Epidermal melanocyte (primary cell): ENCODE data around the gene ADRM1.

Experiments used
- DNase-seq: peaks from one replicate; pipeline ENCODE4 v3.0.0; 2011; ENCODE audit warnings: low spot score; ENCODE audit not compliant: insufficient read length

ADRM1 gene

DNA sequence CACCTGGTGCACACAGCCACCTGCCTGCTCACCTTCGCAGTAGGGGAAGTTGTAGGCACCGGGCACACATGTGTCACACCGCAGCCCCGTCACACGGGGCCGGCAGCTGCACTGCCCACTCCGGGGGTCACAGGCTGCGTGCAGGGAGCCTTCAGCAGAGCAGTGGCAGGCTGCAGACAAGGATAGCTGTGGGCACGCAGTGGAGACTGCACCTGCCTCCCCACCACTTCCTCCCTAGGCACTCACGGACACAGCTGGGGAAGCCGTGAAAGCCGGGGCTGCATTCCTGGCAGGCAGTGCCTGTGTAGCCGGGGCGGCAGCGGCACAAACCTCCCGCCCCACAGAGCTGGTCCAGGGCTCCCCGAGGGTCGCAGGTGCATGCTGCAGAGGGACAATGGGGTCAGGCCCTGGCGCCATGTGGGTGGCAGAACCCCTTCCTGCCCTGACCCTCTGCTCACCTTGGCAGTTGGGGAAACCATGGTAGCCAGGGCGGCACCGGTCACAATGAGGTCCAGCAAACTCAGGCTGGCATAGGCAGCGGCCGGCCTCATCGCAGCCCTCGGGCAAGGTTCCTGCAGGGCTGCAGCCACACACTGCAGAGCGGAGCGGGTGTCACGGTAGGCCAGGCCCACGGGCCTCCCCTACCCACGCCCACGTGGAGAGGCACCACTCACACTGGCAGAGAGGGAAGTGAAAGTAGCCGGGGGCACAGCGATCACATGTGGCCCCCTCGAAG is 34.9 kb downstream of the ADRM1 start:
- no peak for DNase-seq

DNA sequence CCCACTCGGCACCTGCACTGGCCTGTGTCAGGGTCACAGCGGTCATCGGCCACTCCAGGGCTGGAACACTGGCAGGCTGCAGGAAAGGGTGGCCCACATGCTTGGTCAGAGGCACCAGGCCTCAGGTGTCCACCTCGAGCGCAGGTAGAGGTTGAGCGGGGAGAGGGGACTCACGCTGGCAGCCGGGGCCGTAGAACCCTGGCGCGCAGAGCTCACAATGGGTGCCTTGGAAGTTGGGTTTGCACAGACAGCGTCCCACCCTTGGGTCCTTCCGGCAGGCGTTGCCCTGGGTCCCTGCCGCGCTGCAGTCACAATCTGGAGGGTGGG is 35.5 kb downstream of the ADRM1 start:
- DNase-seq = no peak

DNA sequence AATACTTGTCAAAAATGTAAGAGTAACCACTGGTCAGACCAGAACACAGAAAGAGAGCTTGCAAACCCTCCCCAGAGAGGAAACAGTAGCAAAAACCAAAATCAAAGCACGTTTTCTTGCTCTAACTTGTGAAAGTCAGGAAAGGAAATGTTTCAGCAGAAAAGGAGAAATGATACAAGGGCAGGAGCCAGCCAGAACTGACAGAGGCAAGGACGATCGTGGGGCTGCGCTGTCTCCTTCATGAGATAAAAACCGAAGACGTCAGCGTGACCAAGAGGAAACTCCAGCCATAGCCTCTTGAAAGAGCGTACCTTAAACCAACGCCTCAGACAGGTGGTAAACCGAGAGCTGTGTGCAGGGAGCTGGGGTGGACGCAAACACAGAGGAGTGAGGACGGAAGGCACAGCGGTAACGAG is 36.9 kb downstream of the ADRM1 start:
- no peak for DNase-seq

DNA sequence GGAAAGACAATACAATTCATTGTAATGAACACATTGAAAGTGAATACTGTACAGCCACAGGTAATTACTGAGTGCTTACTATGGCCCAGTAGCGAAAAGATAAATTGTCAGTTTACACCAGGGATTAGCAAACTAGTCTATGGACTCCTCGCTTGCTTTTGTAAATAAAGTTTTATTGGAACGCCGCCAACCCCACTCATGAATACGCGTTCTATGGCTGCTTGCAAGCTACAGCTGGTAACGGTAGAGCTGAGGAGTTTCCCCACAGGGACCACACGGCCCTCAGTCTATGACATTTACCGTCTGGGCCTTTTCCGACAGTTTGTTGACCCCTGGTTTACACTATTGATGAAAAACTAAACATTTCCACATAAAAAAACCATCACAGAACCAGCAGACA is 40.1 kb downstream of the ADRM1 start:
- no peak for DNase-seq

DNA sequence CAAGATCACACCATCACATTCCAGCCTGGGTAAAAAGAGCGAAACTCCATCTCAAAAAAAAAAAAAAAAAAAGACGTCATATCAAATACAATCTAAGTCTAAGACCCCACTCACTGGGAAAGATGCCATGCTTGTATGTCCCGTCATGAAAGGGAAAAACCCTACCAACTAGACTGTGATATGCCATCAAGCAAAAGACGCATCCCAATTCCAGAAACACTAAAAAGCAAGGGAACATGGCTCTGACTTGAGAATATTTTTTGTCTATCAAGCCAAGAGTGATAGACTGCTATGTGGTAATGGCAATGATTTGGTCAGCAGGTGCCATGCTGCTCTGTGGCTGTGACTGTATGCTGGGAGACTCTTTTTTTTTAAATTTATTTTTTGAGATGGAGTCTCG is 41.3 kb downstream of the ADRM1 start:
- DNase-seq = no peak

DNA sequence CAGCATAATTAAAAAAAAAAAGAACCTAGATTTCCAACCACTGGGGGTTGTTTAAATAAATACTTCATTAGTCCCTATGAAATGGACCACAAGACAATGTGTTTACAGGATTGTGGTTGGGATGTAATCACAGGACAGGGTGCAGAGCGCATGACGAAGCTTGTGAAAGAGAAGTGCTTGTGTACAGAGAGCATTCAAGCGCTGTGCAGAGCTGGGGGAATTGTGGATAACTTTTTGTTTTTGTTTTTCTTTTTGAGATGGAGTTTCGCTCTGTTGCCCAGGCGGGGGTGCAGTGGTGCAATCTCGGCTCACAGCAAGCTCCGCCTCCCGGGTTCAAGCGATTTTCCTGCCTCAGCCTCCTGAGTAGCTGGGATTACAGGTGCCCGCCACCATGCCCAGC is 42.0 kb downstream of the ADRM1 start:
- no peak for DNase-seq

DNA sequence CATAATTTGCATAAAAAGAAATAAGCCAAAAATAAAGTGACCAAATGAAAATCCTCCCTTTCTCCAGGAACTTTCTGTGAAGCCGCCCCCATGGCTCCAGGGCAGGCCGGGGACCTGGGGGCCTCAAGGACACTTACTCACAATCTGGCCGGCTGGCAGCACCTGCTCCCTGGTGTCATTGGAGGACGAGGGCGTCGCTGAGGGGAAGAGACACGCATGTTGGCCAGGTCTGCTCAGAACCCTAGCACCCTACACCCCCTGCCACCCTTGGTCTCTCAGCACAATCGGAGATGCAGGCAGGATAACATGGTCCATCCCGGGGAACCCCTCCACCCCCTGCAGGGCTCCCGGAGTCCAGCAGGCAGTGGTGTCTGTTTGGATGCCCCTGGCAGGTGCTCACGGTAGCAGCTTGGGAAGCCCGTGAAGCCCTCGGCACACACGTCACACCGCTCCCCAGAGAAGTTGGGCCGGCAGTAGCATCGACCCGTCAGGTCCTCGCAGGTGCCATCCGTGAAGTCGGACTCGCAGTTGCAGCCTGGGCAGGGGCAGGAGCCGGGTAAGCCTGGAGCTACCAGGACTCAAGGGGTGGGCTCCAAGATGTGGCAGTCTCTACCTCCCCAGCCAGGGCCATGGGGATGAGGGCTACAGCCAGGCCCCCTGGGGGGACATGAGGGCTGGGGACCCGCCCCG is 43.0 kb downstream of the ADRM1 start:
- no peak for DNase-seq

DNA sequence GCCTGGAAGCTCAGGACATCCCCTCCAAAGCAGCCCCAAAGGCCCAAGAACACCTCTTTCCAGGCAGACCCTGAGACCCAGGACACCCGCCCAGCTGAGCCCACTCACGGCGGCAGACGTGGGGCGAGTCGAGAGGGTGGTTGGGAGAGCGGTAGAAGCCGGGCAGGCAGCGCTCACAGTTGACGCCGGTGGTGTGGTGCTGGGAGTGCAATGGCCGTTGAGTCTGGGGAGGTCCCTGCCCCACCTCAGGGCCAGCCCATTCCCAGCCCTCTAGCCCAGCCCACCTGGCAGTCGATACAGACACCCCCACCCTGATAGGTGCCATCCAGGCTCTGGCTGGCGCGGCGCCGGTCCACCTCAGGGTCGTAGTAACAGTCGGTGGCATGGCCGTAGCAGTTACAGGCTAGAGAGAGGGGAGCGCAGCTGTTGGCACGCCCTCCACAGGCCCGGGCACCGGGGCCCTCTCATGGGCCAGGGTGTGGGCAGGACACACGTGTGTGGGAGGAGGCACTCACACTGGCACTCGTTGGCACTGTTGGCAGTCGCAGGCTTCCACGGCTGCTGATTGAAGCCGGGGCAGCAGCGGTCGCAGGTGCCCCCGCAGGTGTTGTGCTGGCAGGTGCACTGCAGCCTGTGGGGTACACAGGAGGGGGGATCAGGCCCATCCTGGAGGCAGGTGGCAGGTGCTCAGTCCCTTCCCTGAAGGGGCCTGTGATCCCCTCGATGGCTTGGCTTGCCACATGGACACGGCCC is 43.8 kb downstream of the ADRM1 start:
- no peak for DNase-seq

DNA sequence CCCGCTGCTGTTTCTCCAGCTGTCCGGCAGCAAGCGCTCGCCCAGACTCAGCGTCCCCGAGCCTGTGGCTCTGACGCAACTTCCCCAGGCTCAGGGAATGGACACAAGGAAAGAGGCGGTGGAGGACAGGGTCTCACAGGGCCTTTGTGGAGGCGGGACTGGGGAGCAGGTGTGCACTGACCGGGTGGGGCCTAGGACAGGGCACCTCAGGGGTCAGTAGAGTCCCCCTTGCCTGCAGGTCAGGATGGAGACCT is 44.3 kb downstream of the ADRM1 start:
- no peak for DNase-seq

DNA sequence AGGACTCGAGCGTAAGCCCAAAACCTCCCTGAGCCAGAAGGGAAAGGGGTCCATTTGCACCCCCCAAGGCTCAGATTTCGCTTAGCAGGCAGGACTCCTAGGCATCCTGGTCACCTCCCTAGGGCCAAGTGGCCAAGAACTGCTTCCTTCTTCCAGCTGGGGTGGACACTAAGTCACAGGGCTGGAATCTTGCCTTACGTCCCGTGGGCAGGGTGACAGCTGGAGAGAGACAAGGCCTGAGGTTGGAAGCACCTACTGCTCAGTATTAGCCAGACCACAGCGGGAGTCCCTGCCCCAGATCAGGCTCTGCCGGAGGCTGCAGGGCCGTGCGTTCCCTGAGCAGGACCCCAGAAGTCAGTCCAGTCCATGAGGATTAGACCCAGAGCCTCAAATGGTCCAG is 44.6 kb downstream of the ADRM1 start:
- DNase-seq = no peak

DNA sequence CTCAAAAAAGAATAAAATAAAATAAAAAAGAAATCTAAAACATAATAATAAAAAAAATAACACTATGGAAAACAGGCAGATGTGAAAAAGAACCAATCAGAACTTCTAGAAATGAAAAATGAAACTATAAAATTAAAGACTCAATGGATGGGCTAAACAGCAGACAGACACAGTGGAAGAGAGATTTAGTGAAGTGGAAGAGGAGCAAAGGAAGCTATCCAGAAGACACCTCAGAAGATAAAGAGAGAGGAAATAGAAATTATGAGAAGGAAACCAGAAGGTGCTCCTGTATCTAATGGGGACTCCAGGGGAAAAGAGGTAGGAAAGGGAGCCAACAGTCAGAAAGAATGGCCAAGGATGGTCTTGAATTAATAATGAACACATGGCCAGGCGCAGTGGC is 45.8 kb downstream of the ADRM1 start:
- no peak for DNase-seq

DNA sequence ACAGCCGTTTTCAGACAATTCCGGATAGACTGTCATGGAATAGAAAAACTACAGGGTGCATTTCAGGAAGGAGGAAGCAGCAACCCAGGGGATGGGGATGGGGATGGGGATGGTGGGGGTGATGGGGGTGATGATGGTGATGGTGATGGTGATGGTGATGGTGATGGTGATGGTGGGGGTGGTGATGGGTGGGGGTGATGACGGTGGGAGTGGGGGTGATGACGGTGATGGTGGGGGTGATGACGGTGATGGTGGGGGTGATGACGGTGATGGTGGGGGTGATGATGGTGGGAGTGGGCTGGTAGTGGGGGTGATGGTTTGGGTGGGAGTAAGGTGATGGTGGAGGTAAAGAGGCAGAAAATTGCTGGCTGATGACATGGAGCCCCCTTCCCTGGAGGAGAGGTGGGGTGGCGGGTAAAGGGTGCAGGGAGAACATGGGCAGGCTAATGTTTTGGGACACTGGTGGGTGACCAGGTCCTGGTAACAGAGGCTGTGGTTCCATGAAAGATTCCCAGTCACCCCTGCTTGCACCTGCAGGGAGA is 46.8 kb downstream of the ADRM1 start:
- DNase-seq = no peak

DNA sequence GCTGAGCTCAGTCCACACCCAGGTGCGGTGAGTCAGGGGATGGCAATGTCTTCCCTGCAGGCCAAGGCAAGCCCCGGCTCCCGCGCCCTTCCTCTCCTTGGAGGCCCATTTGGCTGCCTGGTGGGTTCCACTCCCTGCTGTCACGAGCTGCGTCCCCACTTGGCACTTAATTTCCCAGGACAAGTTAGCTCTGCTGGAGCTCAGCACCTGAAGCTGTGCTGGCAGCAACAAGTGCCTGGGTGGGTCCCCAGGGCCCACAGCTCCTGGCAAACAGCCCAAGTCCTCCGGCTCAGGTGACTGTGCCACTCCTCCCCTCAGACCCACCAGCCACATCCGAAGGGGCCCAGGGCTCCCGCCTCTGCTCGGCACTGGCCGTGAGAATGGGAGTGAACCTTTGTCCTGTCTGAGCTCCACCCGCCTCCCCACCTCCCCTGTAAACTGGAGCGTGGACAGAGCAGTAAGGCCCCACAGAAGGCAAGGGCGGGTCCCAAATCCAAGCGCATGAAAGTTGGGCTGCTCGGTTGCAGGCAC is 47.4 kb downstream of the ADRM1 start:
- DNase-seq = no peak

DNA sequence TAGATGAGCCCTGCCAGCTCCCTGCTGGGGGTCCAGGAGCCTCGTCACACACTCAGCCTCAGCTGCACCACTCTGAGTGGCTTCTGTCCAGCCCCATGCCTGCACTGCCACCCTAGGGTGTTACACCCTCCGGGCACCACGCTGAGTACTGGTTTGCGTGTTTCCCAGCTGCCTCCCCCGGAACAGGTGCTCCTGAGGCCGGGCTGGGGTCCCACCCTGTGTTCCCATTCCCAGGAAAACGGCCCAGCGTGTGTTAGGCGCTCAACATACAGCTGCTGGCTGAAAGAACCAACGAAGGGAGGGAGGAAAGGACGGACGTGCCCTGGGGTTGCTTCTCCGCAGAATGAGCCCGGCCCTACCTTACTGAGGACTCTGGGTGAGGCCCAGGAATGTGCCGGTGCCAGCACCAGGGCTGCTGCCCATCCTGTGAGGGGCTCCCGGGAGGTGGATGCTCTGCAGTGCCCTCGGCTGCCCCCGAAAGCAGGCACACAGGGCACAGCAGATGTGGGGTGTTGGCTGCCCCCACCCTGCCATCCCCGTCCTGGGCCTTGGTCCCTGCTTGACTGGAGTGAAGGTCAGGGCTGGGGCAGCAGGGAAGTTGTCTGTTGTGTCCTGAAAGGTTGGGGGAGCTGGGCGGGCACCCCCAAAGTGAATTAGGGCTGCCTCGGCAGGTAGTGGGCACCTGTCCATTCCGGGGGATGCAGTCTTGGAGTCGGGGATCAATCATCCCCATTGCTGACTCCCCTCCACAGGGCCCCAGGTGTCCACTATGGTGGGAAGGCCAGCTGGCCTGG is 48.0 kb downstream of the ADRM1 start:
- no peak for DNase-seq

DNA sequence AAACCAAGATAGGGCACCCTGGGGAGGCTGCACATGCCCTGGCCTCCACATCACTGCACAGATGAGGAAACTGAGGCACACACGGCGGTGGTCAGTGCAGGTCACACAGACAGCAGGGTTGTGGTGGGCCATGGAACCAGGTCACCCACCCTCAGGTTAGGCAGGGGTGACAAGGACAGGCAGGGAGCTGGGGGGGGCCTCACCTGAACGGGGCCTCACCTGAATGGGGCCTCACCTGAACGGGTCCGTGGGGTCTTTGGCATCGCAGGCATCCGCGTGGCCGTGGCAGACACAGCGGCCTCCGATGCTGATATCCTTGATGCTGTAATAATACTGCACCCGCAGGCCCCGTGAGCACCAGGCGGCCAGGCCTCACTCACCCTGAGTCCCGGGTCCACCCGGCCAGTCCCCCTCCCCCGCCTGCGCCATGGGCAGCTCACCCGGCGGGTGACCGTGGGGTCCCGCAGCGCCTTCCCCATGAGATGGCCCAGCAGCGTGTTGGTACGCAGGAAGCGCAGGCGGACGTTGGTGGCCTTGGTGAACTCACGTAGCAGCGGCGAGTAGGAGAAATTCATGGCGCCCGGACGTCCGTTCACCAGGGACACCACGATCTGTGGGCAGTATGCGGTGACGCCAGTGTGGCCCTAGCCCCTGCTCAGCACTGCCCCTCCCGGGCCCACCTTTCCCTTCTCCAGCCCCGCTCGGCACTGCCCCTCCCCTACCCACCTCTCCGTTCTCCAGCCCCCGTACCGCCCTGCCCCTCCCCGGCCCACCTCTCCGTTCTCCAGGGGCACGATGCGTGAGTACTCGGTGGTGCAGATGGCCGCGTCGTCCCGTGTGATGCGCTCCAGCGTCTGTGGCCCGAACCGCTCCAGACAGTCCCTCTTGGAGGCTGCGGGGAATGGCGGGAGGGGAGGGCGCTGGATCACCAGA is 48.9 kb downstream of the ADRM1 start:
- DNase-seq = no peak

DNA sequence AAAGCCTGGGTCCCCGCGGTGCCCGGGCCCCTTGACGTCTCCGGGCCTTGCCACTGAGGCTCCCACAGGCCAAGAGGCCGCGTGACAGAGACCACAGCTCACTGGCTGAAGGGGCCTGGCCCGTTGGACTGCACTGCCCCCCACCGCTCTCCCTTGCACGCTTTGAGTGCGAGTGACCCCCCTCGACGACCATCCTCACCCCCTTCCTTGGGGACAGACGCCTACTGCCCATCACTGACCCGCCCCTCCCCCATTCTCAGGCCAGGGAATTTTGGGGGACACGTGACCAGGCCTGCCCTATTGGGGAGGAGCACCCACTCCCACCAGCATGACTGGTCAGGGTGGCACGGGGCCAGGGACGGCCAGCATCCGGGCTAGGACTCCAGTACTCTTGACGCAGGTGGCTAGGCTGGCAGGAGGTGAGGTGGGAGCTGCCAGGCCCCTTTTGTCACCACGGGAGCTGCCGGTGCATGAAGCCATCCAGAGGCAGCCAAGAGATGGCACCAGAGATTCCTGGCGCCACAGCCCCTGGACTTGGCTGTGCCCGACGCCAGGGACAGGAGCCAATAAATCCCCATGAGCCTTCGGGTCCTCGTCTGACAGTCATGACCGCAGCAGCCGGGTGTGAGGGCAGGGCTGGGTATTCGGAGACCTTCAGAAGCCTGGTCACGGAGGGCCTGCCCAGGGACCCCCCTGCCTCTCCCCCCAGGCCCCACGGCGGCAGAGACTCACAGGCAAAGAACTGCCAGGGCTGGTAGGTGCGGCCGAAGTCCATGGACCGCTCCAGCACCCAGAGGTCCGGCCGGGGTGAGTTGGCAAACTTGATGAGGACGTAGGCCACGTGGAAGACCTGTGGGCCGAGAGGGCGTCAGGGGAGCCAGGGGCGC is 49.8 kb downstream of the ADRM1 start:
- DNase-seq = no peak

DNA sequence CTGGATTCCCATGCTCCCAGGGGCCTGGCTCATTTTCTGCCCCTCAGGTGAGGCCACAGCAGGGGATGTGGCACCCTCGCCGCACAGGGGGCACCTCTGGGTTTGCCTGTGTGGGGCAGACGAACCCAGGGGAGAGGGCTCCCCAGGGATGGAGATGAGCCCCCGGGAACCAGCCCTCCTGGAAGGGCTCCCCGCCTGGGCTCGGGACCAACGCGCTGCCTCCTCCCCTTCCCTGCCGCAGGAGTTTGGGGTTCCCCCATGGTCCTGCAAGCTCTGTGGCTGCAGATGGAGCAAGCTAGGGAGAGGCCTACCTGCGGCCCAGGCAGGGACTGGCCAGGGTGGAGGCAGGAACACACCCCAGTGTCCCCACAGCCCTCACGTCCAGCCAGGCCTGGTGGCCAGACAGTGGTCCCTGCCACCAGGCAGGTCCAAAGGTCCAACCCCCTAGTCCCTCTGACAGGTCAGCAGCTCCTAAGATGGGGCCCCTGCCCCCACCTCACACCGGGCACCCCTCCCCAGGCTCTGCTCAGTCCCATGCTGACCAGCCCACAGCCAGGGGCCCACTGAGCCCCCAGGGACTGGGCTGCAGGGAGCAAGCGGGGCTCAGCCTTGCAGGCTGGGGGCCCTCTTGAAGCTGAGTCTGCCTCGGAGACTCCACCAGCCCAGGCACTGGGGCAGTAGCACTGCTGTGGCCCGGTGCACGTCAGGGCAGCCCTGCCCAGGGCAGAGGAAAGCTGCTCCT is 50.7 kb downstream of the ADRM1 start:
- no peak for DNase-seq

DNA sequence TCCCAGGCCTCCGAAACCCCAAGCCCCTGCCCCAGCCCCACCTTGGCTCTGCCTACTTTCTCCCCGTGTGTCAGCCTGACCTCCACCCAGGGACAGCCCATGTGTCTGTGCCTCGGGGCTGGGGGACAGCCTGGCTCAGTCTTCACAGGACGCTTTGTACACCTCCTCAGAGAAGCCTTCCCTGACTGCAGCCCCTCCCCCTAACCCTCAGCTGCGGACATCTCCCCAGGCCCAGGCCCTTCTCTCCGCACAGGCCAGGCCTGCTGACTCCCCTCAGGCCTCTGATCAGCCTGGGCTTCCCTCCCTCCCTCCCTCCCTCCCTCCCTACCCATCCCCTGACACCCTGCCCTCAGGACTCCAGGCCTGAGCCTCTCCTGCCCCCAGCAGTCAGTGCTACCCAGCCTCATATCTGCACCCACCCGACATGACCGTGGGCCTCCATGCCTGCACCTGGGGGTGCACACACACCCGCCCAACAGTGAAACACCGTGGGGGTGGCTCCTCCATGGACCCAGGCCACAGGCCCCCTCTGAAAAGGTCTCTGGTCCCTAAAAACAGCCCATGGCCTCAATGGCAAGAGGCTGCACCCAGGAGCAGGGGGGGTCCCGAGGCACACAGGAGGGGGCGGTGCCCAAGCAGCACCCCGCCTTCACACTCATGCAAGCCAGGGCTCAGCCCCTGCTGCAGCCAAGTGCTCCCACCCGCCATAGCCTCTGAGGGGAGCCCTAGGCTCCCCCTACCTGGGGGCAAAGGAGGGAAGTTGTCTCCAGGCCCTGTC is 51.4 kb downstream of the ADRM1 start:
- DNase-seq = no peak
